HPDE6-E6E7 (cell line): Measurements from ENCODE around the gene EMD.
"Not testable (repeated sequence)": the region's sequence is repeated elsewhere in the genome, so short reads cannot be mapped to it uniquely, and the experiment has no call there.

Source experiments
- DNase-seq: peaks from one replicate; pipeline ENCODE4 v3.0.0; 2011; ENCODE audit warnings: missing footprints; ENCODE audit errors: extremely low spot score

EMD gene

DNA sequence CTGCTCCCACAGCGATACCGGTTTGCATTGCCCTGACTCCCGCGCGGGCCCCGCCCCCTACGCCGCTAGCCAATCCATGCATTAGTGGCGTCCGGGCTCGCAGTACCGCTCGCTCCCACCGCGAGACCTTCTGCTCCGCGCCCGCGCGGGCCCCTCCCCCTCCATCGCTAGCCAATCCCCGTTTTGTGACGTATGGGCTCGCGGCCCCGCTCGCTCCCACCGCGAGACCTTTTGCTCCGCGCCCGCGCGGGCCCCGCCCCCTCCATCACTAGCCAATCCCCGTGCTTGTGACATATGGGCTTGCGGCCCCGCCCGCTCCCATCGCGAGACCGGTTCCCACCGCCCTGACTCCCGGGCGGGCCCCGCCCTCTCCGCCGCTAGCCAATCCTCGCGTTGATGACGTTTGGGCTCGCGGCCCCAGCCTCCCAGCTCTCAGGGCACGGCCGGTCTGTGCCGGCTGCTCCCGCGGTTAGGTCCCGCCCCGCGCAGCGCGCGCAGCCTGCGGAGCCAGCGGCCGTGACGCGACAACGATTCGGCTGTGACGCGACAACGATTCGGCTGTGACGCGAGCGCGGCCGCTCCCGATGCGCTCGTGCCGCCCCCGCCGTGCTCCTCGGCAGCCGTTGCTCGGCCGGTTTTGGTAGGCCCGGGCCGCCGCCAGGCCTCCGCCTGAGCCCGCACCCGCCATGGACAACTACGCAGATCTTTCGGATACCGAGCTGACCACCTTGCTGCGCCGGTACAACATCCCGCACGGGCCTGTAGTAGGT lies at the start of gene EMD:
EMD (plus strand) TSS at position 497 of the 770 bp plus-strand sequence; CDS start at position 687, 190 bp downstream.
- peak; percentile 91 for DNase-seq

- no peak for DNase-seq
Measured at GRCh38 chrX:154332561-154332960, 46.5 kb upstream of the EMD start.

- no peak for DNase-seq
Measured at GRCh38 chrX:154333116-154333515, 46.0 kb upstream of the EMD start.

GRCh38 chrX:154333837-154334271 lies 45.2 kb upstream of the EMD start:
- no peak for DNase-seq

- no peak for DNase-seq
Measured at GRCh38 chrX:154334496-154334895, 44.6 kb upstream of the EMD start.

DNA sequence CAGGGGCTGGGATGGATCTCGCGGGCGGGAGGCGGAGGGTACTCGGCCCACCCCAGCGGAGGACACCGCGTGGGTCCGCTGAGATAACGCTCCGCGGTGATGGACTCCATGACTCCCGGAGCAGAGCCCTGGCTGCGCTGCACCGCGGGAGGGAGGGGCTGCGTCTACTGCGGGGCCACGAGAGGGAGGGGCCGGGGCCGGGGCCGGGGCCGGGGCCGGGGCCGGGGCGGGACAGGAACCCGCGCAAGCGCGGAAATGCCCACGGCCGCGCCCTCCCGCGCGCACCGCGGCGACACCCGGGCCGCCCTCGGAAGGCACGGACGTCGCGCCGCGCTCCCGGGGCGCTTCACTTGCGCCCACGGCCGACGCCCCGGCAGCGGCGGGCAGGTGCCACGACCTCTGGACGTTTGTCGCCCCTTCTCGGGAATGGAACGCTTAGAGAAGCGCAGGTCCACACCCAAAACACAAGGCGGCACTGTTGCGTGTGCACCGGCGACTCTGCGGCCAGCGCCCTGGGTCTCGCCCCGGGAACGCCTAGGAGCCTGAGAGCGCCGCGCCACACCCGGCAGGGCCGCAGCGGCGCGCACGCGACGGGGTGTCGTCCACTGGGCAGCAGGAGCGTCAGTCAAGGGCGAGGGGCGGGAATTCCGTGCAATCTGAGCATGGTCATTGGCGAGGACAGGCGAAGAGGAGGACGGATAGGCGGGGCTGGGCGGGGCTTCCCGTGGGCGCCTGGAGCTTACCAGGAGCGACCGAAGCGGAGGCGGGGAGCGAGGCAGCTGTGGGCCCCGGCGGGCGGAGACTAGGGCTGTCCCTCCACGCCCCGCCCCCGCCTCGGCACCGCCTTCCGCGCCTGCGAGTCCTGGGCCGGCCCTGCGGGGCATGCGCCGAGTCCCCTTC lies 37.4 kb upstream of the EMD start:
- DNase-seq = not testable (repeated sequence)

DNA sequence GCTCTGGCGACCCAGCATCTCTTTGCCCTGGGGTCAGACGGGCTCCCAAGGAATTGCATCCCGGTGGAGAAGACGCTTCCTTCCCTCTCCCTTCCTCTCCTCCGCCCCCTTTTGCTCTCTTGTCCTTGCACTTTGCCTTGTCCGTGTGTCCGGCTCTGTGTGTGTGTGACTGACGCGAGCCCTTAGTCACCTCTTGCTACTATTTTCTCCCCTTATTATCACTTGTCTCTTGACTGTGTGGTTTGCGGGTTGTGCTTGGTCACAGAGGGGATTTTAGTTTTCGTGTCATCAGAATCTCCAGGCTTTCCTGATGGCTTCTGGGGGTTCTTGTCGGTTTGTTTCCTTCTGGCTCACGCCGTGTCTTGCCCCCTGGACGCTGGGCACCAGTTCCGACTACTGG lies 36.0 kb upstream of the EMD start:
- not testable (repeated sequence) for DNase-seq

GRCh38 chrX:154343620-154344019 lies 35.5 kb upstream of the EMD start:
- not testable (repeated sequence) for DNase-seq

DNA sequence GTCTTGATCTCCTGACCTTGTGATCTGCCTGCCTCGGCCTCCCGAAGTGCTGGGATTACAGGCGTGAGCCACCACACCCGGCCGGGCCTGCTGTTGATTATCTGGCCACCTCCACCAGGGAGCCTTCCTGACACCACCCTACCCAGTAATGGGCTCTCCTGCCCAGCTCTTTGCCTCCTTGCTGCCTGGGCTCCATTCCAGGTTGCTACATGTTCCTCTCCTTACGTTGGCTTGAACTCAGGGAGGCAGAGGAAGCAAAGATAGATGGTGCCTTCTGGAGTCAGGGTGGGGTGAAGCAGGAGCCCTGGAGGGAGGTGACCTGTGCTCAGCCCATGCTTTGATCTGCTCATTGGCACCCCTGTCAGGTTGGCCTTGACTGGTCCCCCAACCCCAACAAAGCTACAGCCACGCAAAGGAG lies 31.0 kb upstream of the EMD start:
- DNase-seq = no peak

GRCh38 chrX:154348646-154349358 lies 30.3 kb upstream of the EMD start:
- no peak for DNase-seq

DNA sequence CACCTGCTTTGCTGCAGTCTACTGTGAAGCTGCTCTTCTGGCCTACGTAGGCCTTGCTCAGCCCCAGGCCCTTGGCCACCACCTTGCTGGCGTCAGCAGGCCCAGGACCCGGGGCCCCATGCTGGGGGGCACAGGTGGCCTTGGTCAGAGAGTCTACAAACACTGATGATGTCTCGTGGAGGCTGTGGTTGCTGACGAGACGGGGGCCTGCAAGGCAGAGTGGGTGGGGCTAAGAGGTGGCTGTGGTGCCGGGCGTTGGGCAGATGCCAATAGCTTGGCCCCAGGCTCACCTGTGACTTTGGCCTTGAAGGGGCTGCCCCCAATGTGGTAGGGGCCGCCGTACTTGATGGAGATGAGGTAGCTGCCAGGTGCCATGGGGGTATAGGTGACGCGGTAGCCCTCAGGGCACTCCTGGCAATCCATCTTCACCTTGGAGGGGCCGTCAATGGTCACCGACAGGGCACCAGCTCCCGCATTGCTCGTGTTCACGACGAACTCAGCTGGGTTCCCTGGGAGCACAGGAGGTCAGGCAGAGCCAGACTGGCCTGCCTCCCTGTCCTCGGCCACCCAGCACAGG lies 29.6 kb upstream of the EMD start:
- no peak for DNase-seq

DNA sequence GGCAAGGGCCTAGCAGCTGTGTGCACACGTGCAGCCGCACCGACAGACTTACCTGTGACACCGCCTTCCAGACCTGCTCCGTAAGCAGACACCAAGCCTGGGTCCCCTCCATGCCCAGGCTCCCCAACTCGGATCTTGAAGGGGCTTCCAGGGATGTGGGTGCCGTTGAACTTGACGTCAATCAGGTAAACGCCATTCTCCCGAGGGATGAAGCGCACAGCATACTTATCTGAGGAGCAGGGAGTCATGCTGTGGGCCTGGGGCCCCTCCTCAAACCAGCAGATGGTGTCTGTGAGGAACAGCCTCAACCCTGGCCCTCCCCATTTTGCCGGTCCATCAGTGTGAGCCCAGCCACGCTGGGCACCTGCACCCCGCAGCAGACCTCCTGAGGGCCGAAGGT lies 29.1 kb upstream of the EMD start:
- DNase-seq = no peak

DNA sequence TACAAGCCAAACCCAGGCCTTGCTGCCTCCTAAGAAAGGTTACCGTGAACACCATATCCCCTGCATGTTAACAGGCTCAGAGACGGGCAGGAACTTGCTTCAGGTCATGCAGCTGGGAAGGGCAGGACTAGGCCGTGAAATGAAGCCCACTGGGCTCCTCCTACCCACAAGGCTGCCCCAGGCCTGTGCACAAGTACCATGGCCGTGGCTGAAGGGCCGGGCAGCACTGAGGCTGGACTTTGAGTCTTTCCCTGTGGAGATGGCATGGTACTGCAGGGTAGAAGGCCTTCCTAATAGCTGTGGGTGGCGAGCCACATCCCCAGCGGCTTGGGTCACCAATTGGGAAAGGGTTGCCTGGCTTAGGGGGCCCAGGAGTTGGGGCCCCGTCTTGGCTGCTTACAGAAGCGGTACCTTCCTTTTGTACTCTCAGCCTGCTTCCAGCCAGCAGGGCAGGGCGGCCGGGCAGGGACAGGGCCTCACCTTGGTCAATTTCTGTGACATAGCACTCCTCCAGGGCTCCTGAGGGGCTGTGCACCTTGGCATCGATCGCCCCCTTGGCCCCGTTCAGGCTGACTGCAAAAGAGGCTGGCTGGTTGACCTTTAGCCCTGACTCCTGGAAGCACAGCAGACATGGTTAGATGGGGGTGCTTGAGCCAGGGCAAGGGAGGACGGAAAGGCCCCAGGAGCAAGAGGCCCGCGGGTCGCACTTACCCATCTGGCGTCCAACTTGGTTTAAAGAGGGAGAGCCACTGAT lies 28.5 kb upstream of the EMD start:
- DNase-seq = no peak

- DNase-seq = no peak
Measured at GRCh38 chrX:154351183-154352011, 27.7 kb upstream of the EMD start.

- DNase-seq = no peak
Measured at GRCh38 chrX:154352012-154352401, 27.1 kb upstream of the EMD start.

- no peak for DNase-seq
Measured at GRCh38 chrX:154352466-154352865, 26.6 kb upstream of the EMD start.

- DNase-seq = no peak
Measured at GRCh38 chrX:154353172-154353843, 25.8 kb upstream of the EMD start.

GRCh38 chrX:154354013-154354412 lies 25.1 kb upstream of the EMD start:
- DNase-seq = no peak

DNA sequence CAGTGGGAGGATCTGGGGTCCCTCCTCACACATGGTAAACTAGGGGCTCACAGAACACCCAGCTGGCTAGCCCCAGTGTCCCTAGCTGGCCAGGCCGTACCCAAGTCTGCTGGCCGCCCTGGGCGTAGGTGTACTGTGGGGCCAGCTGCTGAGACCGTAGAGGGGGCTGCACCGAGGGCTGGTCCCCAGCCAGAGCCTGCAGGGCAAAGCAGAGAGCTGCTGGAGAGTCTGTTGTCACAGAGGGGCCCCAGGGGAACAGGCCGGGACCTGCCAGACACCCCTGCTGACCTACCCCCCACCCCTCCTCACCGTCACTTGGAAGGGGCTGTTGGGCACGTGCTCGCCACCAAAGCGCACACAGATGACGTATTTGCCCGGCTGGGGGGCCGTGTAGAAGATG lies 24.6 kb upstream of the EMD start:
- no peak for DNase-seq
